K562 (cell line): ENCODE measurements around the gene SOX6. TPM values are rescaled to one million over a fixed set of nuclear protein-coding genes. Genes with fewer than 3 reads are reported as not detected.

Experiments
- ATF1 ChIP-seq, 2 experiments: fragments of 450-650 bp in 1 of 2; IDR thresholded peaks; 2 replicates each; pipeline ENCODE4 v1.6.1; 2016; ENCODE audit warnings: missing compliant biosample characterization in 1 of 2, missing genetic modification characterization in 1 of 2
- BRD9 ChIP-seq: fragments of 450-650 bp; IDR thresholded peaks from 2 replicates; pipeline ENCODE4 v1.6.1; 2018; ENCODE audit warnings: low read depth; ENCODE audit not compliant: partially characterized antibody
- C11orf30 ChIP-seq: fragments of 450-650 bp; IDR thresholded peaks from 2 replicates; pipeline ENCODE4 v1.6.1; 2016; ENCODE audit warnings: low read depth, mild to moderate bottlenecking
- GATA2 ChIP-seq: sonication (generic); formaldehyde crosslinking; IDR thresholded peaks from 2 replicates; pipeline ENCODE4 v1.4.0; 2020; ENCODE audit warnings: mild to moderate bottlenecking, missing genetic modification reagents
- HDAC2 ChIP-seq: fragments of 450-650 bp; IDR thresholded peaks from 2 replicates; pipeline ENCODE4 v1.6.1; 2016; ENCODE audit warnings: mild to moderate bottlenecking
- HOXB6 ChIP-seq: fragments of 250-450 bp; sonication (Bioruptor Pico); IDR thresholded peaks from 2 replicates; pipeline ENCODE4 v1.5.1; 2022; ENCODE audit warnings: mild to moderate bottlenecking, borderline replicate concordance
- LEF1 ChIP-seq: fragments of 450-650 bp; IDR thresholded peaks from 2 replicates; pipeline ENCODE4 v1.6.1; 2016; ENCODE audit warnings: mild to moderate bottlenecking
- MYC ChIP-seq, 2 experiments: fragments of 250-450 bp in 1 of 2; sonication (Bioruptor Pico) in 1 of 2; IDR thresholded peaks; 2 replicates each; pipeline versions ENCODE4 v1.5.1 to v1.6.1; 2012 to 2021; ENCODE audit warnings: low read depth in 2 of 2, borderline replicate concordance in 1 of 2, improper control_type of control experiment in 1 of 2, low read length in 1 of 2, mild to moderate bottlenecking in 1 of 2, moderate library complexity in 1 of 2
- NCOR1 ChIP-seq: fragments of 450-650 bp; IDR thresholded peaks from 2 replicates; pipeline ENCODE4 v1.6.1; 2016; ENCODE audit warnings: mild to moderate bottlenecking, moderate library complexity
- RAD51 ChIP-seq: fragments of 450-650 bp; IDR thresholded peaks from 2 replicates; pipeline ENCODE4 v1.7.1; 2016; ENCODE audit warnings: low read depth, mild to moderate bottlenecking, borderline replicate concordance
- SMARCE1 ChIP-seq: fragments of 450-650 bp; IDR thresholded peaks from 2 replicates; pipeline ENCODE4 v1.7.1; 2016; ENCODE audit warnings: mild to moderate bottlenecking
- SOX6 ChIP-seq: fragments of 450-650 bp; IDR thresholded peaks from 2 replicates; pipeline ENCODE4 v1.6.1; 2014; ENCODE audit warnings: mild to moderate bottlenecking
- ZNF134 ChIP-seq: fragments of 250-450 bp; sonication (Bioruptor Pico); conservative IDR thresholded peaks from 2 replicates; pipeline ENCODE4 v1.4.0; 2020
- ZNF384 ChIP-seq: IDR thresholded peaks from 2 replicates; pipeline ENCODE4 v1.6.1; 2012; ENCODE audit warnings: low read depth, low read length, improper control_type of control experiment
- ZNF395 ChIP-seq: fragments of 200-800 bp; sonication (Bioruptor generic); IDR thresholded peaks from 2 replicates; pipeline ENCODE4 v1.6.1; 2017; ENCODE audit warnings: missing genetic modification characterization, missing compliant biosample characterization
- ZNF445 ChIP-seq: fragments of 250-450 bp; sonication (Bioruptor Pico); IDR thresholded peaks from 2 replicates; pipeline ENCODE4 v1.4.0; 2020; ENCODE audit warnings: low read depth, mild to moderate bottlenecking, moderate library complexity
- polyA plus RNA-seq, 8 experiments: library from polyadenylated mRNA; depleted of rRNA in 4 of 8; stranded (reverse) in 5 of 8; unstranded in 3 of 8; fragments of >200 nt; fragmentation: Nextera tagmentation in 2 of 8; fragmentation: Illumina TruSeq in 1 of 8; extraction: Ambion mirVana in 2 of 8; extraction: Trizol in 1 of 8; gene quantifications; 2 replicates each; pipeline versions ENCODE4 v1.2.1 to v1.2.3, GENCODE V29; 2011 to 2014; ENCODE audit warnings: inconsistent platforms in 1 of 8, missing spikeins in 1 of 8
- total RNA-seq, 7 experiments: library from RNA; depleted of rRNA in 6 of 7; stranded (reverse); fragments of >200 nt in 6 of 7; fragmentation: Illumina TruSeq in 2 of 7; extraction: Trizol in 2 of 7; gene quantifications; 2 replicates each; pipeline versions ENCODE4 v1.2.1 to v1.2.3, GENCODE V29; 2011 to 2021; ENCODE audit warnings: low replicate concordance in 1 of 7
- TF ChIP-seq, protein P1 (sequence below): fragments of 450-650 bp; IDR thresholded peaks from 2 replicates; pipeline ENCODE4 v1.6.1; 2016; ENCODE audit warnings: borderline replicate concordance
- TF ChIP-seq, protein P2 (sequence below), 2 experiments: fragments of 450-650 bp; IDR thresholded peaks; 2 replicates each; pipeline ENCODE4 v1.6.1; 2016; ENCODE audit warnings: mild to moderate bottlenecking in 2 of 2, borderline replicate concordance in 1 of 2, low read depth in 1 of 2, moderate library complexity in 1 of 2

The SOX6 gene
- total and polyA plus RNA-seq, 9 of the 15 experiments (the other 6 are each of a cell fraction or from before 2014, with no cell fraction given), result 0.89 to 8.7 (median 5.7) TPM

- peak; percentile 76; the same call in 1 of the 2 replicates for TF ChIP-seq ZNF395
- TF ChIP-seq SMARCE1, result peak; percentile 78; the same call in 1 of the 2 replicates
- peak; percentile 87 for TF ChIP-seq LEF1
- TF ChIP-seq BRD9, result peak; percentile 66
- TF ChIP-seq SOX6, result peak; percentile 93
- TF ChIP-seq ATF1 (CRISPR knock-in tag; IDR thresholded peaks at IDR 0.05), result no peak
- TF ChIP-seq ATF1 (tag; IDR thresholded peaks at IDR 0.05), result peak; percentile 61
- TF ChIP-seq NCOR1, result peak; percentile 48
- no peak for TF ChIP-seq ZNF134 (CRISPR knock-in tag)
- TF ChIP-seq HOXB6 (CRISPR knock-in tag), result no peak
- TF ChIP-seq RAD51, result 0 out of 2 replicates have a peak, but pooled peaks have one; percentile 4
- TF ChIP-seq, protein P1, sequence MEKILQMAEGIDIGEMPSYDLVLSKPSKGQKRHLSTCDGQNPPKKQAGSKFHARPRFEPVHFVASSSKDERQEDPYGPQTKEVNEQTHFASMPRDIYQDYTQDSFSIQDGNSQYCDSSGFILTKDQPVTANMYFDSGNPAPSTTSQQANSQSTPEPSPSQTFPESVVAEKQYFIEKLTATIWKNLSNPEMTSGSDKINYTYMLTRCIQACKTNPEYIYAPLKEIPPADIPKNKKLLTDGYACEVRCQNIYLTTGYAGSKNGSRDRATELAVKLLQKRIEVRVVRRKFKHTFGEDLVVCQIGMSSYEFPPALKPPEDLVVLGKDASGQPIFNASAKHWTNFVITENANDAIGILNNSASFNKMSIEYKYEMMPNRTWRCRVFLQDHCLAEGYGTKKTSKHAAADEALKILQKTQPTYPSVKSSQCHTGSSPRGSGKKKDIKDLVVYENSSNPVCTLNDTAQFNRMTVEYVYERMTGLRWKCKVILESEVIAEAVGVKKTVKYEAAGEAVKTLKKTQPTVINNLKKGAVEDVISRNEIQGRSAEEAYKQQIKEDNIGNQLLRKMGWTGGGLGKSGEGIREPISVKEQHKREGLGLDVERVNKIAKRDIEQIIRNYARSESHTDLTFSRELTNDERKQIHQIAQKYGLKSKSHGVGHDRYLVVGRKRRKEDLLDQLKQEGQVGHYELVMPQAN, result no peak
- no peak for TF ChIP-seq MYC (IDR thresholded peaks at IDR 0.05; ENCODE audit: low read depth, low read length)
- TF ChIP-seq MYC (CRISPR knock-in tag; IDR thresholded peaks at IDR 0.05; ENCODE audit: borderline replicate concordance, low read depth), result no peak
- TF ChIP-seq ZNF445 (CRISPR knock-in tag), result no peak
- TF ChIP-seq C11orf30, result peak; percentile 78
- TF ChIP-seq GATA2, result no peak
- TF ChIP-seq, protein P2, sequence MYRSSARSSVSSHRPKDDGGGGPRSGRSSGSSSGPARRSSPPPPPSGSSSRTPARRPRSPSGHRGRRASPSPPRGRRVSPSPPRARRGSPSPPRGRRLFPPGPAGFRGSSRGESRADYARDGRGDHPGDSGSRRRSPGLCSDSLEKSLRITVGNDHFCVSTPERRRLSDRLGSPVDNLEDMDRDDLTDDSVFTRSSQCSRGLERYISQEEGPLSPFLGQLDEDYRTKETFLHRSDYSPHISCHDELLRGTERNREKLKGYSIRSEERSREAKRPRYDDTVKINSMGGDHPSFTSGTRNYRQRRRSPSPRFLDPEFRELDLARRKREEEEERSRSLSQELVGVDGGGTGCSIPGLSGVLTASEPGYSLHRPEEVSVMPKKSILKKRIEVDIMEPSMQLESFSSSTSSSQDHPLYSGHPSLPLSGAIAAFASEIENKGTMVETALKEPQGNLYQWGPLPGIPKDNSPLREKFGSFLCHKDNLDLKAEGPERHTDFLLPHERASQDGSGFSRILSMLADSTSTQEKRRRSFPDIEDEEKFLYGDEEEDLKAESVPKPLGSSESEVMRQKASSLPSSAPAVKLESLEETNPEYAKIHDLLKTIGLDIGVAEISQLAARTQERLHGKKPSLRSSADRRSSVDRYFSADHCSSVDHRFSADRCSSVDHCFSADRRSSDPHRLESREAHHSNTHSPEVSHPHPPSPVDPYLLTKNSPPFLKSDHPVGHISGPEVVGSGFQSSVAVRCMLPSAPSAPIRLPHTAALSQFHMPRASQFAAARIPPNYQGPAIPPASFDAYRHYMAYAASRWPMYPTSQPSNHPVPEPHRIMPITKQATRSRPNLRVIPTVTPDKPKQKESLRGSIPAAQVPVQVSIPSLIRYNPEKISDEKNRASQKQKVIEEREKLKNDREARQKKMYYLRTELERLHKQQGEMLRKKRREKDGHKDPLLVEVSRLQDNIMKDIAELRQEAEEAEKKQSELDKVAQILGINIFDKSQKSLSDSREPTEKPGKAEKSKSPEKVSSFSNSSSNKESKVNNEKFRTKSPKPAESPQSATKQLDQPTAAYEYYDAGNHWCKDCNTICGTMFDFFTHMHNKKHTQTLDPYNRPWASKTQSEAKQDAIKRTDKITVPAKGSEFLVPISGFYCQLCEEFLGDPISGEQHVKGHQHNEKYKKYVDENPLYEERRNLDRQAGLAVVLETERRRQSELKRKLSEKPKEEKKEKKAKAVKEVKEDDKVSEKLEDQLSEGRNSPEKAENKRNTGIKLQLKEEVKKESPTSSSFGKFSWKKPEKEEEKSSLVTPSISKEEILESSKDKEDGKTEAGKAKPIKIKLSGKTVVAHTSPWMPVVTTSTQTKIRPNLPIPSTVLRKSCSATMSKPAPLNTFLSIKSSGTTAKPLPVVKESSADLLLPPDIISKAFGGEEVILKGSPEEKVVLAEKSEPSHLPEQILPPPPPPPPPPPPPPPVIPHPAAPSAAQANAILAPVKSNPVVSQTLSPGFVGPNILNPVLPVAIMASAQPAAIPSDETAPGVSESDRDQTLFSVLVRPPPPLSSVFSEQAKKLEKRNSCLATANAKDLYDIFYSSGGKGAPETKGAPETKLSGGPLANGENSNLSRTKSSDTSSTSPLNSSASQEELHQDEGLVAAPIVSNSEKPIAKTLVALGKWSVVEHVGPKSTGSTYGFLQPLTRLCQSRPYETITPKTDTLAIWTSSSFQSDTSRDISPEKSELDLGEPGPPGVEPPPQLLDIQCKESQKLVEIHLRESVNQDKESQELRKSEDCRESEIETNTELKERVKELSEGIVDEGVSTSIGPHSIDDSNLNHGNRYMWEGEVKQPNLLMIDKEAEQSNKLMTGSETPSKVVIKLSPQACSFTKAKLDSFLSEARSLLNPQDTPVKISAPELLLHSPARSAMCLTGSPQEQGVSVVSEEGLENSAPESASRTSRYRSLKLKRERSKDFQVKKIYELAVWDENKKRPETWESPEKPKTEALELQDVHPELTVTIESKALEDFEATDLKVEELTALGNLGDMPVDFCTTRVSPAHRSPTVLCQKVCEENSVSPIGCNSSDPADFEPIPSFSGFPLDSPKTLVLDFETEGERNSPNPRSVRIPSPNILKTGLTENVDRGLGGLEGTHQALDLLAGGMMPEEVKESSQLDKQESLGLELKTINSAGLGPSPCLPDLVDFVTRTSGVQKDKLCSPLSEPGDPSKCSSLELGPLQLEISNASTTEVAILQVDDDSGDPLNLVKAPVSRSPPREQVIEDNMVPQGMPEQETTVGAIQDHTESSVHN (IDR thresholded peaks at IDR 0.05; ENCODE audit: borderline replicate concordance in 1 of 2, low read depth in 1 of 2), result peak in 1 of 2 experiments; percentile 77; a peak in 2 of 4 replicates
- peak; percentile 87 for TF ChIP-seq ZNF384
- peak; percentile 35; the same call in 1 of the 2 replicates for TF ChIP-seq HDAC2
Observed at GRCh38 chr11:16280256-16280682, 76.1 kb downstream of the SOX6 start (continued).
